Left lobe of liver (tissue), 2 donors: Measurements from ENCODE around the gene ITSN2. TPM values are rescaled to one million over a fixed set of nuclear protein-coding genes. Genes with fewer than 3 reads are reported as not detected.
"Not testable (repeated sequence)": the region's sequence is repeated elsewhere in the genome, so short reads cannot be mapped to it uniquely, and the experiment has no call there.

ENCODE experiments used
- ATAC-seq: fragments of 200-7000 bp; cut with Tn5 transposase; one replicate; pipeline ENCODE4 v1.9.1; 2020; ENCODE audit warnings: mild to moderate bottlenecking, moderate library complexity
- DNase-seq: peaks from one replicate; pipeline ENCODE4 v3.0.0-alpha.2; 2020; ENCODE audit warnings: low spot score
- total RNA-seq: library from RNA; stranded (reverse); gene quantifications from one replicate; pipeline ENCODE4 v1.2.1, GENCODE V29; 2021
- donor health status: DM: no; HTN: no; CAD: no; lungs with moderate emphysema.
- donor health status: DM: no; HTN: yes; CAD: no.

Gene ITSN2
- total RNA-seq, 1 donor from 2014 or later: 21.7 TPM

- no peak for DNase-seq
- no peak for ATAC-seq
These were observed 137.4 kb downstream of the ITSN2 start for GRCh38 chr2:24222946-24223345.

- DNase-seq (no peak), ATAC-seq (no peak)
These were observed 138.8 kb downstream of the ITSN2 start for GRCh38 chr2:24221343-24222050.

DNA sequence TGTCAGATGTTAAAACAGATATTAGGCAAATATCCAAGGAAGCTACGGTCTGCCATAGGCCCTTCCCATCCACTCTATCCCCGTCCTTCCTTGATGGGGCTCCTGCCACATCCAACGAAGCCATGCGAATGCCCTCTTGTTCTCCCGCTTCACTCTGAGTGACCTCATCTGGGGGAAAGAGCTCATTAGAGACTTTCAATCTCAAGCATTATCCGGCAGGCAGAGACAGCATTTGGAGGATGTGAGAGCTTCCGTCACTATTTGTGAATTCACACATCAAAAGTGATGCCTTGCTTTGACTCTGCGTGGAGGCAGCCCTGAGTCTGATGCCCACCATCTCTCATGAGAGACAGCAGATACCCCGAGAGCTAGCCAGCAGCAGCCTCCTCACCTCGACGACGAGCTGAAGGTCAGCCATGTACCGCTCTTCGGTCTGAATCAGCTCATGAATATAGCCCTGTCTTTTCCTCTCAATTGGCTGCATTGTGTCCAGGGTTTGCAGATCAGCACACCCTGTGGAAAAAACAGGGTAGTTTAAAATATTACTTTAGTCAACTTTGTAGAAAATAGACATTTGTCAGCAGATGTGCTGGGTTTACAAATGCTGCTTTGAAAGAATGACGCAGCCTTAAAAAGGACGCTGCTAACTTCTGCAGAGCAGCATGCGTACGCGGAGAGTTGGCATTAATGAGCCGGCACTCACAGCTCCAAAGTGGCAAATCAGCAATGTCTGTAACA, 139.6 kb downstream of the ITSN2 start:
- no peak for ATAC-seq
- no peak for DNase-seq

- DNase-seq (no peak), ATAC-seq (no peak)
These were observed 145.5 kb downstream of the ITSN2 start for GRCh38 chr2:24214880-24215279.

DNA sequence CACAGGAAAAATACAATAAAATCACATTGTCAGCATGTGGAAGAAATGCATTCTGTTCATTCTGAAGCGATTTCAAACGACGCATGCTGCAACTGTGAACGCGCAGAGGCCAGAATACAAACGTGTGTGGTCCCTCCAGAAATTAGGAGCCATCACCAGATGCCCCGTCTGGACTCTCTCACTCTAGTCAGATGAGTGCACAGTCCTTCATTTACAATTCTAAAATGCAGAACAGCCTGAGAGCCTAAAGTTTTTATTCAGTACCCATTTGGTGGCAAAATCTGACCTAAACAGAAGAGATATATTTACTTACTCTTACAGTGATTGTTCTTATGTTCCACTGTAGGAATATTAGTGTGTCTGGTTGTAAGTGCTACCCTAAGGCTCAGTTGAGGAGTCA, 148.9 kb downstream of the ITSN2 start:
- DNase-seq (no peak), ATAC-seq (no peak)

DNA sequence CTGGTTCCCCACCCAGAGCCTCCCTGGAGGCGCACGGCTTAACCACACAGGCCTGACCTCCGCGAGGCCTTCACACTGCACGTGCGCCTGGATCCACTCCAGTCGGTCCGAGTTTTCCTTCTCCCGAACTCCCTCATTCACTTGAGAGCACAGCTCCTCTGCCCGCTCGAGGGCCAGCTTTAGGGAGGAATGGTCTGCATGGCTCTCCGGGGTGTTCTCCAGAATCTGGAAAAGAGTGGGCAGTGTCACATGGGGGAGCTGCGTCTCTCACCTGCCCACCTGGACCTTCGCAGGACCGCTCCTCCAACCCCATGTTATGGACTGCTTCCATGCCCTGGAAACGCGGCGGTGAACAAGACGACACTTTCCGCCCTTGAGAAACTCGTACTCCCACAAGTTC, 149.6 kb downstream of the ITSN2 start:
- ATAC-seq (no peak), DNase-seq (no peak)

DNA sequence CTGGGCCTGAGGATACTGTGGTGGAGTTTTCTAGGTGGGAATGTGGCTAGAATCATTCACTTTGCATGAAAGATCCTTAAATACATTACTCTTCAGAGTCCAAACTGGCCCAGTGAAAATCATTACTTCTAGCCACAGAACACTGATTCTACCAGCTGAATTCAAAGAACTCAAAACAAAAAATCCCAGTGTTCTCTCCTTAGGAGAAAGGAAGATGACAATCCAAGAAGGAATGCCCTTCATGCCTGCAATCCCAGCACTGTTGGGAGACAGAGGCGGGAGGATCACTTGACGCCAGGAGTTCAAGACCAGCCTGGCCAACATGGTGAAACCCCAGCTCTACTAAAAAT, 150.3 kb downstream of the ITSN2 start:
- DNase-seq (no peak), ATAC-seq (no peak)

DNA sequence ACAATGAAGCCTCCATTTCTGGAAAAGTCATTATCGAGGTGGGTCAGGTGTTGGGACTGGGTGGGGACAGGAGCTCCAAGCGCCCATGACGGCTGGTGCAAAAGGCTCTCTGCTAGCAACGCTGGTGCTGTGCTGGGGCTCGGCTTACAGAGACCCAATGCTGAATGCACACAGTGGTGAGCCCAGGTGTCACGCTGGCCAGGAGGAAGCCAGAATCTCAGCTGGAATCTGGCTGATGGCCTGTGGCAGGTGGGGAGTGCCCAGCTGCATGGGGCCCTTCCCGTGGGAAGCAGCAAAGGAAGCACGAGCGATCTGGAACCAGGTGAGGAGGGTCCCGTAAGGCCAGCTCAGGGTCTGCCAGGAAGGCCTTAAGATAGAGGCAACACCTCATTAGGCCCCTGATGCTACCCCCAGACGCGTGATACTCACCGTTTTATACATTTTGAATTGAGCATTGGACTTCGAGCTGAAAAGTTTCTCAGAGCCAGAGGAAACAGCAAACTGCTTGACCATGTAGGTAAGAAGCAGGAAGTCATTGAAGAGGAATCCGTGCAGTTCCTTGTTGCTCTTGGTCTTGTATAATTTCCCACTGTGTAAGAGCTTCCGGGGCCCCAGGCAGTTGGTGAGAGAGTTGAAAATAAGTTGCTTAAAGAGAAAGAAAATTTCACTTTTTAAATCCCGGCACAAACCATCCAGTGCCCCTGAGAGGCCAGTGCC, 150.8 kb downstream of the ITSN2 start:
- DNase-seq: no peak
- no peak for ATAC-seq

DNA sequence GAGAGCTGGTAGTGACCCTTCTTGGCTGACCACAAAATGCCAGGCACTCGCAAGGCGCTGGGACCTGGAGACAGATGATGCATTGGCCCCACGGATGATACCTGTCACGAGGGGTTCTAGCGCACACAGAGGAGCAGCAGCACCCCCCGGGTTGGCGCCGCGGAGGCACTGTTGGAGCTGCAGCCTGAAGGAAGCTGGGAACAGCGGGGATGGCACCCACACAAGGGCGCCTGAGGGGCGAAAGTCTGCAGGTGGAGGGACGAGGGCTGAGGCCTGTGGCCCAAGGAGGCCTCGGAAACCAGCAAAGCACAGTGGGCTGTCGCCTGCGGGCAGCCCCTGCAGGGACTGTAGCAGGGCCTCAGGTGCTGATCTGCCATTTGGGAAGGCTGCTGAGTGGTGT, 151.8 kb downstream of the ITSN2 start:
- ATAC-seq (no peak), DNase-seq (no peak)

DNA sequence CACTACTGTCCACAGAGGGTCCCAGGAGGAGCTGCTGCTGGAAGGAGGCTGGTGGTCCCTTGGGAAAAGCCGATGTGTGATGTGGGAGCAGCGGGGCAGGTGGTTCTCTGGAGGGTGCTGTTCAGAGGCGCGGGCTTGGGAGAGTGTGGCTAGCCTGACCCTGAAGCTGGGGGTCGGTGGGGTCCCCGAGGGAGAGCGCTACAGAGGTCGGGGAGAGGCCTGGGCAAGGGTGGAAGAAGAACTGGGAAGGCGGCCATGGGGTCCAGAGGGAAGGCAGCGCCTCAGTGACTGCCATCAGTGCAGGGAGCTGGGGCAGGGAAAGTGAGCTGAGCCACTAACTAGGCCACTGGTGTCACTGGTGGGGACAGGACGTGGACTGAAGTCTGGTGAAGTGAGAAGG, 153.0 kb downstream of the ITSN2 start:
- DNase-seq (no peak), ATAC-seq (no peak)

DNA sequence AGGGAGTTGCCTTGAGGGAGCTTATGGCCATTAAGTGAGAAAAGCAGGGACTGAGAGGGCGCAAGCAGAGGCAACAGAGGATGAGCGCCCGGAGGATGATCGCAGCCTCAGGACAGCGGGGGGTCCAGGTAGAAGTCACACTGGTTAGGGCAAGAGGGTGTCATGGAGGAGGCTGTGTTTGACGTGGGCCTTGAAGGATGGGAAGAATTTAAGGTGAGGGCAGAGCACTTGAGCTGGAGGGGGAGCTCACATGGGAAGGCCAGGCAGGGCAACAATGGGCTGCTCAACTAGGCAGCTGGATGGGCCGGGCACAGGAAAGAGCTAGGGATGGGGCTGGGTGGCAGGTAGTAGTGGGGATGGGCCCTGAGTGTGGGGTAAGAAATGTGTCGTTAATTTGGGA, 153.6 kb downstream of the ITSN2 start:
- DNase-seq (no peak), ATAC-seq (no peak)

GRCh38 chr2:24206242-24206641, 154.1 kb downstream of the ITSN2 start:
- no peak for ATAC-seq

DNA sequence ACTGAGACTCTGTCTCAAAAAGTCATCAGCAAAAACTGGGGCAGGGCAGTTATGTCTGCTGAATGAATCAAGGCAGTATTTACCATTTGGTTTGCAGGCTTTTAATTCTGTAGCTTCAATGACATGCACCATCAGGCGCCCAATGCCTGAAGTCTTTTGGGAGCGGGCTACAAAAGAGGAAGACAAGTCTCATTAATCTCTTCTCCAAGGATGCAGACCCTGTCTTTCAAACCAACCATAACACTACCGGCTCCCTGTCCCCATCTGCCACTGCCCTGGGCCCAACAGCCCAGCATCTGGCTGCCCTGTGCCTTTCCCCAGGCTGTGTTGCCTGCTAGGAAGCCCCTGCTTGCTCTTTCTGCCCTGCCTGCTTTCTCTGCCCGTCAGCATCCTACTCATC, 155.2 kb downstream of the ITSN2 start:
- no peak for DNase-seq
- no peak for ATAC-seq

More at GRCh38 chr2:24206242-24206641, 154.1 kb downstream of the ITSN2 start:
- DNase-seq: no peak

- DNase-seq: no peak
- ATAC-seq: no peak
These were observed 155.8 kb downstream of the ITSN2 start for GRCh38 chr2:24204505-24204904.

DNA sequence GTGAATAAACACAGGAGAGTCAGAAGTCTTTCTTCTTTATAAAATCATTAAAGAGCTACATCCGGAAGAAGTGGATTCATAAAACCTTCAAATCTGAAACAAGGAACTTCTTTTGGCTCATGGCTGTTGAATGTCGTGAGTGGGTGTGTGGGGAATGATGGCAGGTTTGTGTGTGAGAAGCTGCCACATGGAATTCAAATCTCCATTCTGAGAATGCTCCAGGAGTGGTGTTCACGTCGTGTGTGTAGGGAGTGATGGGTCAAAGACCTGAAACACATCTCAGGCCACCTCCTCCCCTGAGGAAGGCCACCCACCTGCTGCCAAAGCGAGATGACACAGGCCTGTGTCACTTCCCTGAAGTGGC, 156.6 kb downstream of the ITSN2 start:
- ATAC-seq (no peak), DNase-seq (no peak)

- DNase-seq (no peak), ATAC-seq (no peak)
These were observed 157.1 kb downstream of the ITSN2 start for GRCh38 chr2:24203029-24203786.

- DNase-seq (no peak), ATAC-seq (no peak)
These were observed 159.5 kb downstream of the ITSN2 start for GRCh38 chr2:24200799-24201198.

DNA sequence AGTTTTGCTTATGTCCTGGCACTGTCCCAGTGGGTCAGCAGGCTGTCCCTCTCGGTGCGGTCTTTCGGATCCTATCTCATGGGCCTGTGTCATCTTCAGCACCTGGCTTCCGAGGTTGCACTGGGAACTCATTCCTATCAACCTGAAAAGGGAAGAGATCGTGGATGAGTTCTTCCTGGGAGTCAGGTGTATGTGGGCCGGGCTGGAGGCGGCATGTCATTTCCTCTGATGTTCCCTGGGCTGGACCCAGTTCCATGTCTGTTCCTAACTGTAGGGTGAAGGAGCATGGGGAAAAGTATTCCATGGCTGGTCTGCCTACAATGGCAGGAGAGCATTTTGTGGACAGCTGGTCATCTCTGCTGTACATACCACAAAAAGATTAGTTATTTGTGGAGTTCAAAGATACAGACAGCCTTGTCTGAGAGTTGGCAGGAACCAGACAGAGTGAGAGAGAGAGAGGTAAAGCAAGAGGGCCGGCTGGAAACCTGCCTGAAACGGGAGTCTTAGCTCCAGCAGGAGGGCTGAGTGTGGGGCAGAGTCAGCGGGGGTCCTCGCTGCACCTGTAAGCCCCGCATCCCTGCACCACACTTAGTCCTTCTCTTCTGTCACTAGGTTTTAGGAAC, 160.3 kb downstream of the ITSN2 start:
- DNase-seq: no peak

GRCh38 chr2:24197213-24197612, 163.1 kb downstream of the ITSN2 start:
- not testable (repeated sequence) for ATAC-seq, DNase-seq

More for the DNA sequence above, 160.3 kb downstream of the ITSN2 start:
- no peak for ATAC-seq

- no peak for DNase-seq
- no peak for ATAC-seq
These were observed 168.5 kb downstream of the ITSN2 start for GRCh38 chr2:24191848-24192247.

DNA sequence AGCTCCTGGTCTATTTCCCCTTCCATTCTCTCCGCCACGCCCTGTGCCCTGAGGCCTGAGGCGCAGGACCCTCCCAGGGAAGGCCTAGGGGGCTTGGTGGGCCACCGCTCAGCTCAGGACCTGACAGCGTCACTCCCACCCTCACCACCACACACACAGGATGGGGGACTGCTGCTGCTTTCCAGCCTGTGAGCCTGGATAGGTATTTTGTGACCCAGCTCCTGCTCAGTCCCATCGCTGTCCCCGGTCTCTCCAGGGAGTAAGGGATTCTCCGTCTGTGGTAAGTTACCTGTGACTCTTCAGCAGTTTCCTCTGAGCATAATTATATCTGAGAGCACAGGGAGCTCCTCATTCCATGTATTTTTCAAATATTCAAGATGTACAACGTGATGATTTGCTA, 169.2 kb downstream of the ITSN2 start:
- ATAC-seq (no peak), DNase-seq (no peak)
